NT2/D1 (cell line): ENCODE data around the gene SPIB.

ENCODE experiments used
- SUZ12 ChIP-seq: IDR thresholded peaks from 2 replicates; pipeline ENCODE4 v1.6.1; 2011; ENCODE audit not compliant: insufficient read length, insufficient read depth; ENCODE audit errors: extremely low read depth
- ZNF274 ChIP-seq: IDR thresholded peaks from 2 replicates; pipeline ENCODE4 v1.6.1; 2011; ENCODE audit warnings: mild to moderate bottlenecking, low read depth, low read length

- TF ChIP-seq ZNF274: no peak
- TF ChIP-seq SUZ12: no peak
Measured at GRCh38 chr19:50419022-50419579, 363 bp downstream of the SPIB start.
